Measurements from ENCODE around the gene NOL4L.

The NOL4L gene

GRCh38 chr20:32400476-32400875 is 184.7 kb downstream of the NOL4L start:
- no peak for DNase-seq

DNA sequence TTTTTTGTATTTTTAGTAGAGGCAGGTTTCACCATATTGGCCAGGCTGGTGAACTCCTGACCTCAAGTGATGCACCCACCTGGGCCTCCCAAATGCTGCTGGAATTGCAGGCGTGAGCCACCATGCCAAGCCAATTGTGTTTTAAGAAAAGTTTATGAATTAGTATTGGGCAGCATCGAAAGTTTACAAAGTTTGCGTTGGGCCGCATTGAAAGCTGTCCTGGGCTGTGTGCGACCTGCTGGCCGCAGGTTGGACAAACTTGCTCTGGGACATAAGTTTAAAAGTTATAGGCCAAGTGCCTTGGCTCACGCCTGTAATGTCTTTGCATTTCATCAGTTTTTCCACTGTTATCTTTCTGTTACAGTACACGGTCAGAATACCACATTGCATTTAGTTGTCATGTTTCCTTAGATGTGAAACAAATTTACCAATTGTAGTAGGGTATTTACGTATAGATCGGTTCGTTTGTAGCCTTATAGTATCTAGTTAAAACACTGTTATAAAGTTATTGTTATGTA is 187.5 kb downstream of the NOL4L start:
- no peak for DNase-seq

- DNase-seq = no peak
Observed at GRCh38 chr20:32396646-32397160, 188.4 kb downstream of the NOL4L start.

GRCh38 chr20:32395066-32395465 is 190.1 kb downstream of the NOL4L start:
- no peak for DNase-seq
